SKM-1 treated with dmso at 0.1 percent for 144 hours (cell line): ENCODE data around the gene CBX7.

Source experiments
- DNase-seq: peaks from one replicate; lab custom pipeline; 2025; ENCODE audit not compliant: unreplicated experiment; lab: John Stamatoyannopoulos, UW

The CBX7 gene

GRCh38 chr22:39152511-39153219, at the start of gene CBX7:
Gene CBX7 (minus strand): TSS chr22:39152680. CDS start chr22:39152444, 236 bp downstream.
- peak; percentile 70 for DNase-seq

- no peak for DNase-seq
These were observed 45.1 kb upstream of the CBX7 start for GRCh38 chr22:39197578-39197977.

- no peak for DNase-seq
These were observed 41.6 kb upstream of the CBX7 start for GRCh38 chr22:39194098-39194497.

- no peak for DNase-seq
These were observed 36.3 kb upstream of the CBX7 start for GRCh38 chr22:39188809-39189208.

GRCh38 chr22:39185601-39186012, 33.1 kb upstream of the CBX7 start:
- DNase-seq: no peak

- no peak for DNase-seq
These were observed 32.4 kb upstream of the CBX7 start for GRCh38 chr22:39184586-39185577.

GRCh38 chr22:39183991-39184585, 31.6 kb upstream of the CBX7 start:
- DNase-seq: no peak

GRCh38 chr22:39182478-39183030, 30.1 kb upstream of the CBX7 start:
- DNase-seq: no peak

- DNase-seq: no peak
These were observed 29.3 kb upstream of the CBX7 start for GRCh38 chr22:39181778-39182177.

- no peak for DNase-seq
These were observed 28.9 kb upstream of the CBX7 start for GRCh38 chr22:39181356-39181755.

GRCh38 chr22:39179841-39180335, 27.4 kb upstream of the CBX7 start:
- no peak for DNase-seq

GRCh38 chr22:39179401-39179827, 26.9 kb upstream of the CBX7 start:
- DNase-seq: no peak

- DNase-seq: no peak
These were observed 26.0 kb upstream of the CBX7 start for GRCh38 chr22:39178206-39179111.

GRCh38 chr22:39177791-39178190, 25.3 kb upstream of the CBX7 start:
- no peak for DNase-seq

GRCh38 chr22:39177456-39177775, 24.9 kb upstream of the CBX7 start:
- DNase-seq: no peak

GRCh38 chr22:39176714-39177455, 24.4 kb upstream of the CBX7 start:
- no peak for DNase-seq

- DNase-seq: no peak
These were observed 23.7 kb upstream of the CBX7 start for GRCh38 chr22:39176143-39176713.

GRCh38 chr22:39175353-39176142, 23.1 kb upstream of the CBX7 start:
- DNase-seq: no peak
